Globus pallidus (tissue), 1 donor: ENCODE results near the gene TDRD1.

Experiments
- DNase-seq: peaks from one replicate; pipeline ENCODE4 v3.0.0-alpha.2; 2015; ENCODE audit warnings: low spot score

The TDRD1 gene

DNA sequence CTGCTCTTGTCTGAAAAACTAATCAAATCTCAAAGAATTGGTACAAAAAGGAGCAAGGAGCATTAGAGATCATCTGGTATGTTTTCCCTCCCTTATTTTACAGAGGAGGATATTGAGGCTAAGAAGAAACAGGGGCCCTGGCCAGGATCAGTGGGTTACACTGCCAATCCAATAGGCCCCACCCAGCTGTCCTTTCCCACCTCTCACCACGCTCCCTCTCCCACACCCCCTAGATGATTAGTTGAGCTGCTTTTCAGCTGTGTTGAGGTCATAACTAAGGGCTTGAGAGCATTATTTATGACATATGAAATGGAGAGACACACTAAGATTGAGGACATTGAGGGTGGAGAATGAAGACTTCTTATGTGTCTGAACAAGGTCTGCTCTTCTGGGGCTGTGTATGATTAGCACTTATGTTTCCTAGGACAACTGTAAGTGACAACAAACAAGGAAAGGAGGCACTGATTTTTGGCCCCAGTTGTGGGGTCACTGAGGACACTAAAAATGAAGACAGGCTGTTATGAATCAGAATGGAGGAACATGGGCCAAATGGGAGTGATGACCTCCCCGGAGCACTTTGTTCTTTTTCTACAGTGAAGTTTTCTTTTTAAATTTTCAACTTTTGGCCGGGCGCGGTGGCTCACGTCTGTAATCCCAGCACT, 86.4 kb downstream of the TDRD1 start:
- no peak for DNase-seq

DNA sequence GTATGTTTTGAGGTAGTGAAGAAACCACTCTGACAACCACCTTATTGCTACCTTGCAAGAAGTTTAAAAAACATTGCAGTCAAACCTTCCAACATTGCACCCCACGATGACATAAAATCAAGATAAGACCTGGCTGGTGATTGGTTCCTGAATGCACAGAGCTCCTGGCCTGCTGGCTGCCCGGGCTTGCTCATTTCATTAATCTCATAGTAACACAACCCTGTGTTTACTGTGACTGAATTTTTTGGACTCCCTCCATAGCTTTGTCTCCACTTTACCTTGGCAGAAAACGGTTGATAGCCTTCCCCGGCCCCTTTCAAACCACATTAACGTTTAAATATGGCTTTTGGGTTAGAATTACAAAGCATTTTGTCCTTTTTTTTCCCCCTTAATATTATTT, 87.4 kb downstream of the TDRD1 start:
- DNase-seq: no peak

DNA sequence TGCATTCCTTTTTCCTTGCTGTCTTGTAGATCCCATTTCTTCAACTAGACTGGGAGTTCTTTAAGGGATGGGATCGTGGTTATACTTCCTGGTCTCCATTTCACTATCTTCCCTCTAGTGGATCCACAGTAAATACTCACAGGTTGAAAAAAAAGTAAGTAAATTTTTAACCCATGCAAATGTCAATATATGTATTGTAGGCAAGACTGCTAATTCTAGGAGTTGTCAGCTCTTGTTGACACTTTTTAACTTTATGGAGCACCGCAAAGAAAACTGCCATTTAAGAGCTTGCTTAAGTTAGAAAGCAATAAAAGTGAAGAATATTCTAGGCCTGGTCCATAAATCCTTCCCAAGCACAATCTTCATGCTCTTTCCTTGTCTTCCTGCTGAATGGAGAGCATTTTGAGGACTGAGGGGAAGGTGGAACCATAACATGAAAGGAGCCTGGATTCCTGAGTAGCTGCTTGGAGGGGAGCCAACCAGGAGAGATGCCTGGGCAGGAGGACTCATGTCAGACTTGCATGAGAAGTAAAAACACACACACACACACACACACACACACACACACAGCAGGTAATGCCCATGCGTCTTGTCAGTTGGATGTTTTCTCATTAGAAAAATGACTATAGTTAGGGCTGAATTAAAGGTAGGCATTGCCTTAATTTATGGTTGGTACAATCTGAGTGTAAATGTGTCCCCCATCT, 92.1 kb downstream of the TDRD1 start:
- DNase-seq: no peak

DNA sequence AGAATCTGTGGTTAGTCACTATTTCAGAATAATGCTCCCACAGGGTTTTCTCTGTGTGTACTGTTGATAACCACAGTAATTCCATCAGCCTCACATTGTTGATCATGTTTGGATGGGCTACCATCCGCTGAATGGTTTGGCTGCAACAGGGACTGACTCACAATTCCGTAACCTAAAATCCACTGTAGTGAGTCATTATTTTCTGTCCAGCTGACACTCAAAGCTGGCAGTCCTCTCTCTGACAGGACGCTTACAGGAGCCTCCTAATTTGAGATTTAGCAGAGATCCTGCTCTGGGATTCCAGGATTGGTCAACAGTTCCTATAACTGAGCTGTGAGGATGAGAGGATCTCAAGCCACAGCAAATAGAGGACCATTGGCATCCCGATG, 92.6 kb downstream of the TDRD1 start:
- DNase-seq: no peak

DNA sequence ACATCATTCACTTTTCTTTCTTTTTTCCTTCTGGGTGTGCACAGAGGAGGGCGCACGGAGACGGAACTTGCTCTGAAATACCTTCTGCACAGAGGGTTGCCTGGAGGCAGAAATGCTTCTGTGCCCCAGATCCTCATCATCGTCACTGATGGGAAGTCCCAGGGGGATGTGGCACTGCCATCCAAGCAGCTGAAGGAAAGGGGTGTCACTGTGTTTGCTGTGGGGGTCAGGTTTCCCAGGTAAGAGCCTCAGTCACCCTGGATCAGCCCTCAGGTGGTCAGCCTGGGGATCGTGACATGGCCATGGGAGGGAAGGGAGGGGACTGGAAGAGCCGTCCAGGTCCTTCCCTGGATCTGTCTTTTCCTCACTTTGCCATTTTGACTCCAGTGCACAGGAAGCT, 93.5 kb downstream of the TDRD1 start:
- DNase-seq: no peak

DNA sequence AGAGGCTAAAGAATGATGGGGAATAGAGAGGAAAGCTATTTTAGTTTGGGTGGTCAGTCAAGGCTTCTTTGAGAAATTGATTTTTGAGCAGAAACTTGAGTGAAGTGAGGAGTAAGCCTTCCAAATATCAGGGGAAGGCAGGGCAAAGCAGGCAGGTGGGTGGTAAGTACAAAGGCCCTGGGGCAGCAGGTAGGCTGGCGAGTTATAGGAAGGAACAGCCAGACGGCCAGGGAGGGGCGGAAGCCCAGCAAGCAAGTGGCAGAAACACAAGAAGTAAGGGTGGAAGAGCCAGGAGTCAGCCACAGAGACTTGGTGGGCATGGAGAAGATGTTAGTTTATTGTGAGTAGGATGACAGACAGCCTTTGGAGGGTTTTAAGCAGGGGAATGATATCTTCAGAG, 94.8 kb downstream of the TDRD1 start:
- no peak for DNase-seq

DNA sequence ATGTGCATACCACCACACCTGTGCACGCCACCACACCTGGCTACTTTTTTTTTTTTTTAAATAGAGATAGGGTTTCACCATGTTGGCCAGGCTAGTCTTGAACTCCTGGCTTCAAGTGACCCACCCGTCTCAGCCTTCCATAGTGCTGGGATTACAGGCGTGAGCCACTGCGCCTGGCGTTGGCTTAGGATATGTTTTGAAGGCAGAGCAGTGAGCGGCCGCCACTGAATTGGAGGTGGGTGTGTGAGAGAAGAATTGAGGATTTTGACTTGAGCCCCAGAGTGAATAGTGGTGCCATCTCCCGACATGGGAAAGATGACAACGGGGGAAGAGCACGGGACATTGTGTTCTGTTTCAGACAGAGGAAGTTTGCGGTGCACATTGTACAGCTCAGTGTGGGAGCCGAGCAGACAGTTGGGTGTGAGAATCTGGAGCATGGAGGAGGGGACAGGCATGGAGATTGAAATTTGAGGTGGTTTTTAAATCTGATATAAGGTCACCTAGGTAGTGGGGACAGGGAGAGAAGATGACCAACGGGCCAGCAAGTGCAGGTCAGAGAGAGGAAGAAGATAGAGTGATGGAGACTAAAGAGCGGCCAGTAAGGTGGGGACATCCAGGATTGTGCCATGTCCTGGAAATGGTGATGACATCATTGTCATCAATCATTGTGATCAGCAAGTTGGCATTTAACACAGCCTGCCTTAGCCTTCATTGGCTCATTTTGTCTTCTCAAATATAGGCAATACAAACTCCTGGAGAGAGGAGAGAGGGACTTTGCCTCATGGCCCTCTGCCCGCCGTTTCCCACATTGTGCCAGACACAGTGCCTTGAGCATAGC, 95.7 kb downstream of the TDRD1 start:
- DNase-seq: no peak

DNA sequence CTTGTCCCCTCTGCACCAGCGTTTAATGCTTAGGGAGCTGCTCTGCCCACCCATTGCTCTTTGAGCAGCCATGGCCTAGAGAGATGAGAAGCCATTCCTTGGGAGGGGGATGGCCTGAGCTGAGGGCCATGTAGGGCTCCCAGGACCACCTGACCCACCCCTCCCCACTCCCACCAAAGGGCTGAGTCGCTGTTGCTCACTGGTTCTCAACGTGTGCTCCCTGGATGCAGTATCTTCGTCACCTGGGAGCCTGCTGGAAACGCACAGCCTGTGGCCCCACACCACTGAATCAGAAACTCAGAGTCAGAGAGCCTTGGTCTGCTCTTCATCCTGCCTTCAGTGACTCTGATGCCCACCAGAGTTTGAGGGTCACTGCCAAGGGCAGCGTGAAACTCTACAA, 96.9 kb downstream of the TDRD1 start:
- no peak for DNase-seq

DNA sequence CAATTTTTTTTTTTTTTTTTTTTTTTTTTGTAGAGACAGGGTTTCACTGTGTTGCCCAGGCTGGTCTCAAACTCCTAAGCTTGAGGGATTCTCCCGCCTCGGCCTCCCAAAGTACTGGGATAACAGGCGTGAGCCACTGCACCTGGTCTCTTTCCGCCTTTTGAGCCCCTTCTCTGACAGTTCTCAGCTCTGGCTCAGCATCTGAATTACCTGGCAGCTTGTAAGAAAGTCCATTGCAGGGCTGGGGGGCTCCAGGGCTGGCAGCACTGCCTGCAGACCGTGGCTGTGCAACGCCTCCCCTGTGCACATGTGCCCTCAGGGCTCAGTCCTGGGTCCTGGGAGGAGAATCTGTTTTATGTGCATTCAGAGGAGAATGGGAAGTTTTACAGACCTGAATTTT, 97.5 kb downstream of the TDRD1 start:
- DNase-seq: no peak

DNA sequence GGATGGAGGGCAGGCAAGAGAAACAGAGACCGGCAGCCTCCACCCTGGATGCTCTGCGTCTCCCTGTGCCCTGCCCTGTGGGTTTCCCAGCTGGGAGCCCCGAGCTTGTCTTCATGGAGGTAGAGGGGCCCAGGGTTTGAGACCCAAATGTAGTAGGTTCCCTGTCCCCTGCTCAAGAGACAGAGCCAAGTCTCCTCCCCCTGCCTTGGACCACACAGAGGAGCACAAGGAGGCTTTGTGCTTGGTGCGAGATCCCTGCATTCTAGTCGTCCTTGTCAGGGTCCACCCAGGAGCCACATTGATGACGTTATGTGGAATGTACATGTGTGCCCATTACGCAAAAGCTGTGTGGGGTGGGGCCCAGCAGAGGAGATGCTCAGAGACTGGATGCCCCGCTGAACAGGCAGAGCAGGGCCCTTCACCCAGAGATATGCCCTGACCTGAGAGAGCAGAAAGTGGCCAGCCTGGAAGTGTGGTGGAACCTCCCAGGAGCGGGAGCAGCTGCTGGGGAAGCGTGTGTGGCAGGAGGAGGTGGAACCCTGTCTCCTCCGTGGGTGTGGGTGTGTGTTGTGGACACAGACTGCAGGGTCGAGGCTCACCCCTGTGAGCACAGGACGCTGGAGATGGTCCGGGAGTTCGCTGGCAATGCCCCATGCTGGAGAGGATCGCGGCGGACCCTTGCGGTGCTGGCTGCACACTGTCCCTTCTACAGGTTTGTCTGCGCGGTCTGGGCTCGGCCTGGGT, 99.2 kb downstream of the TDRD1 start:
- no peak for DNase-seq

DNA sequence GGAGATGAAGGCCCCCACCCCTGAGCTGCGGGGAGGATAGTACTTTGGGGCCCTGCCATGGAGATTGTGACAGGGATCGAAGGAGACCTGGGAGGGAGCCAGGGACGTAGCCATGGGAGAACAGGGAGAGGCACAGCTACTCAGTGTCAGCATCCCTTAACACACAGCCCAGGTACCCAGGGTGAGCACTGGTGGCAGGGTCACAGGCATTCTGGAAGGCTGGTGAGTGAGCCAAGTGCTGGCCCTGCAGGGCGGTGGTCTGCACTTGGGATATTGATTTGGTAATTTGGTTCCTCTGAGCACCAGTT, 99.7 kb downstream of the TDRD1 start:
- DNase-seq: no peak

DNA sequence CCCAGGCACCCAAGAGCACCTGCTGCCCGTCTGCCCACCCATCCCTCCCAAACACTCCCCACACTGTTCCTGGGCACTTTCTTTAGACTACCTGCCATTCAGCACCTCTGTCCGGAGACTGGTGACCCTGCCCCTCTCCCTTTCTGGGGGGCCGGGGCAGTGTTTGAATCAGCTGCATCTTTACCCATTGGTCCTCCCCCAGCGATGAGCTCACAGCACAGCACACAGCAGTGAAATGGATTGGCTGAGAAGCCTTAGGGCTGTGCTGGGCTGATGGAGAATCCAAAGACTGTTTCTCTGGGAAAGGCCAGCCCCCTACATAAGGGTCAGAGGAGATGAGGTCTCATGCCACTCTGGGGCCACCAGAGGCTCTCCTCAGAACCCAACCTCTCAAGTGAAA, 100.1 kb downstream of the TDRD1 start:
- DNase-seq: no peak

DNA sequence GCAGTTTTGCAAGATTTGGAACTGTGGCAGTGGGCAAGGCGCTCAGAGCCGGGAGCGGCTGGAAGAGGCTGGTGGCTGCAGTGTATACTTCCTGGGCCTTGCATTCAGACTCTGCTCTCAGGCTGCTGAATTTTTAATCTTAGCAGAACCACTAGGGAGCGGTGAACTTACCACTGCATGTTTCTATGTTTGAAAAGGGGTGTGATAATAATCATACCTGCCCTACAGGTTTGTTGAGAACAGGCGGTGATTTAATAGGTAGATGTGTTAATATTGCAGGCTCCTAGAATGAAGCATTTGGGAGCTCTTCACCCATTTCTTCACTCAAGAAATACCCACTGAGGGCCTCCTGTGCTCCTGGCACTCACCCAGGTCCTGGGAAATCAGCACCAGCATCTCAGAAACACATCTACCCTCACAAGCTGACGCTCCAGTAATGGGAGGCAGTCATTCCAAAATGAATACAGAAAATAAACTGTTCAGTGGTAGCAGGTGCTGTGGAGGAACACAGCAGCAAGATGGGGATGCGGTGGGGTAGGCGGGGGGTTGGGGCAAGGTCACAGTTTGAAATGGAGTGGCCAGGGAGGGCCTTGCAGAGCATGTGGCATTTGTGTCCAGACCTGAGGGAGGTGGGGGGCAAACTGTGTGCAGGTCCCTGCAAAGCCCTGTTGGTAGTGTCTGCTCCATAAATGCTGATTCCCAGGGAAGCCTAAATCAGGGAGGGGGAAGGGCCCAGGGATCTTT, 100.9 kb downstream of the TDRD1 start:
- DNase-seq: no peak

DNA sequence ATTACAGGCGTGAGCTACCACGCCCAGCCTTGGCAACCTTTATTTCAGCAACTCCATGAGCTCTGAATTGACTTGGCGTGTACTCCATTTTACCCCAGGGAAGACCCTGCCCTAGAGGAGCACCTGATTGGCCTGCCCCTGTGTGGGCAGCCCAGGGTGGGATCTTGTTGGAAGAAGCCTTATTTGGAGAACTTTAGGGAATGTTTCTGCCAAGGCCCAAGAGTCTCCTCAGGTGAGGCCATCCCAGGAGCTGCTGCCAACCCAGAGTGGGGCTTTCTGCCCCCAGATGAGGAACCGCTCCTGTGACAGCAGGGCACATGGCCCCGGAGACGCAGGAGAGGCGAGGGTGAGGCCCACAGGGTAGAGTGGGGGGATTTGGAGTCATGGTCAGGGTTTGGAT, 101.9 kb downstream of the TDRD1 start:
- DNase-seq: no peak

DNA sequence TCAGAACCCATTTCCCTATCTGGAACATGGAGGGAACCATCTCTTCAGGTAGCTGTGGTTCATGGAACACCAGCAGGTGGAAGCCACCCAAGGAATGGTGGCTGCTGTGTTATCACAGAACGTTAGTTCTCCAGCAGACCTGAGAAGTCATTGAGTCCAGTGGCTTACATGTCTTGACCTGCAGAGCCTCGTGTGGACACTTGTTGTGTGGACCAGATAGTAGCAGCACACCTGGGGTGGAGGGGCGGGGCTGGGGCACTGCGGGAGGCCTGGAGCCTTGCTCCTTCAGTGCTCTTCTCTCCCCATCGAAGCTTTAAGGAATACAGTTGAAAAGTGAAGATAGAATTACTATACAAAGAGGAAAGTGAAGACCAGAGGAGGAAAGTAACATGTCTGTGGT, 102.3 kb downstream of the TDRD1 start:
- no peak for DNase-seq
